H1 (cell line): Measurements from ENCODE around the gene ELL. TPM values are rescaled to one million over a fixed set of nuclear protein-coding genes. Genes with fewer than 3 reads are reported as not detected.

Experiments
- CBX5 ChIP-seq: fragments of 300-800, 300-1000 bp; sonication (generic); IDR thresholded peaks from 2 replicates; pipeline ENCODE4 v1.7.1; 2016; ENCODE audit warnings: antibody characterized with exemption, low read length, low read depth
- CEBPB ChIP-seq: IDR thresholded peaks from 2 replicates; pipeline ENCODE4 v1.6.1; 2012; ENCODE audit warnings: low read depth, low read length
- CHD2 ChIP-seq: IDR thresholded peaks from 2 replicates; pipeline ENCODE4 v1.6.1; 2012; ENCODE audit warnings: low read length, improper control_type of control experiment
- EGR1 ChIP-seq: IDR thresholded peaks from 2 replicates; pipeline ENCODE4 v1.6.1; 2011; ENCODE audit warnings: low read depth, low read length, borderline replicate concordance
- EZH2 ChIP-seq: fragments of 200-600 bp; sonication (generic); IDR thresholded peaks from 2 replicates; pipeline ENCODE4 v1.7.1; 2012; ENCODE audit warnings: low read depth, mild to moderate bottlenecking, moderate library complexity, low read length, inconsistent platforms; ENCODE audit not compliant: severe bottlenecking
- FOSL1 ChIP-seq: IDR thresholded peaks from 2 replicates; pipeline ENCODE4 v1.6.1; 2011; ENCODE audit warnings: mild to moderate bottlenecking, low read depth, low read length, moderate library complexity; ENCODE audit not compliant: insufficient read depth
- GTF2F1 ChIP-seq: IDR thresholded peaks from 2 replicates; pipeline ENCODE4 v1.6.1; 2012; ENCODE audit warnings: low read depth, low read length, improper control_type of control experiment, borderline replicate concordance
- KDM5A ChIP-seq: fragments of 200-600 bp; IDR thresholded peaks from 2 replicates; pipeline ENCODE4 v1.7.1; 2012; ENCODE audit warnings: mild to moderate bottlenecking, low read length, inconsistent platforms, mixed read lengths
- NANOG ChIP-seq: IDR thresholded peaks from 2 replicates; pipeline ENCODE4 v1.6.1; 2011; ENCODE audit warnings: low read length, low read depth, mild to moderate bottlenecking, inconsistent platforms; ENCODE audit not compliant: insufficient read depth, poor library complexity, severe bottlenecking
- POU5F1 ChIP-seq: IDR thresholded peaks from 2 replicates; pipeline ENCODE4 v1.6.1; 2011; ENCODE audit warnings: low read depth, mild to moderate bottlenecking, low read length, moderate library complexity
- TBP ChIP-seq: IDR thresholded peaks from 2 replicates; pipeline ENCODE4 v1.6.1; 2011; ENCODE audit warnings: low read depth, low read length, improper control_type of control experiment
- TCF12 ChIP-seq: IDR thresholded peaks from 2 replicates; pipeline ENCODE4 v1.6.1; 2011; ENCODE audit warnings: low read depth, mild to moderate bottlenecking, low read length
- USF2 ChIP-seq: IDR thresholded peaks from 2 replicates; pipeline ENCODE4 v1.6.1; 2011; ENCODE audit warnings: low read length, improper control_type of control experiment
- ZNF274 ChIP-seq: IDR thresholded peaks from 2 replicates; pipeline ENCODE4 v1.7.0; 2012; ENCODE audit warnings: low read length, borderline replicate concordance; ENCODE audit errors: extremely low read depth
- polyA plus RNA-seq, 7 experiments: library from polyadenylated mRNA; depleted of rRNA in 3 of 7; stranded (reverse) in 5 of 7; unstranded in 2 of 7; fragments of >200 nt in 5 of 7; fragments of 200-250 nt in 2 of 7; gene quantifications; 1 replicate in 5 of 7; 2 replicates in 1 of 7; 4 replicates in 1 of 7; pipeline versions ENCODE4 v1.2.1 to v1.2.3, GENCODE V29; 2011 to 2013; ENCODE audit warnings: missing spikeins in 2 of 7, mixed read lengths in 2 of 7
- total RNA-seq: library from RNA; stranded (reverse); fragmentation: NEBNext Ultra II Directional; extraction: Animal tissue kit (Norgen Biotek cat#: 25700); gene quantifications from 2 replicates; pipeline ENCODE4 v1.2.1, GENCODE V29; 2021
- TF ChIP-seq, protein P1 (sequence below): IDR thresholded peaks from 2 replicates; pipeline ENCODE4 v1.6.1; 2011; ENCODE audit warnings: low read depth, mild to moderate bottlenecking, low read length; ENCODE audit not compliant: insufficient read depth

ELL gene
- total and polyA plus RNA-seq, 2 of the 8 experiments (the other 6 are each of a cell fraction or from before 2014, with no cell fraction given), result 5.2 to 10.5 TPM

DNA sequence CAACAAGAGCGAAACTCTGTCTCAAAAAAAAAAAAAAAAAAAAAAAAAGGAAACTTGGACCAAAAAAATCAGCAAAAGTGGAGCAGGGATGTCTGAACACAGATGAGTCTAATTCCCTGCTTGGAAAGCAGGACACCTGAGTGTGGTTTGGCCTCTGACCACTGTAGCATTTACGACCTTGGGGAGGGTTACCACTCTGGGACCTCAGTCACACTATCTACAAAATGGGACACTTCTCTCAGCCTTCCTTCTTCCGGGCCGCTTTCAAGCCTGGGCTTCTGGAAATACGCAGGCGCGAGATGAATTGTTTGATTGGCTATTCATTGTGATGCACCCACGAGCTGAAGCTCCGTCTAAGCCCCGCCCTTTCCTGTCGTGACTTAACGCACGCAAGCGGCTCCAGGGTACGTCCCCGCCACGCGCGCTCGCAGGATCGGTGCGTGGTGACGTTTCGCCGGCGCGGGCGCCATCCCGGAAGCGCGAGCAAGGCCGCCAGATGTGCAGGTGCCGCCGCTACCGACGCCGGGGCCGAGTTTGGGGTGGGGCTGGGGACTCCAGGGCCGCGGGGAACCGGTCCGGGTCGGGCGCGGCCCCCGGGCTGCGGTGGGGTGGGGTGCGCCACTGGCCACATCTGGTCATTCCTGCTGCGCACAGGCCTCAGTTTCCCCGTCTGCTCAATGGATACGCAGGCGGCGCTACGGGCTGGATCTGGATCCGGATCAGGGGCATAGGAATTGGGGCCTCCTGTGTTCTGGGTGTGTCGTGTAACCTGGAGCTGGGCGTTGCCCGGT lies 35.7 kb upstream of the ELL start, which contains the start of gene KXD1 (continued):
- TF ChIP-seq ZNF274 (no peak), EZH2 (no peak), CBX5 (no peak), NANOG (no peak), POU5F1 (no peak), GTF2F1 (no peak), KDM5A (no peak), FOSL1 (no peak), TCF12 (no peak), EGR1 (no peak), USF2 (no peak), CEBPB (no peak), CHD2 (no peak), TBP (0 out of 2 replicates have a peak, but pooled peaks have one; percentile 31)
- TF ChIP-seq, protein P1, sequence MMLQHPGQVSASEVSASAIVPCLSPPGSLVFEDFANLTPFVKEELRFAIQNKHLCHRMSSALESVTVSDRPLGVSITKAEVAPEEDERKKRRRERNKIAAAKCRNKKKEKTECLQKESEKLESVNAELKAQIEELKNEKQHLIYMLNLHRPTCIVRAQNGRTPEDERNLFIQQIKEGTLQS, result no peak
